ENCODE data around the gene TBCD.

- TF ChIP-seq CTCF (conservative IDR thresholded peaks at IDR 0.05; ENCODE audit: low read length) = no peak
- TF ChIP-seq EZH2phosphoT487 (IDR thresholded peaks at IDR 0.05; ENCODE audit: borderline replicate concordance, low read depth, low read length) = no peak
Measured at GRCh38 chr17:82779541-82779940, 27.7 kb downstream of the TBCD start.

All from OCI-LY7 (cell line).